Measurements from ENCODE around the gene C1QTNF8. TPM values are rescaled to one million over a fixed set of nuclear protein-coding genes. Genes with fewer than 3 reads are reported as not detected.
A peak's percentile ranks its signal among the peaks of the same experiment; 100 is the strongest.

C1QTNF8 gene
- total and polyA plus RNA-seq, 2 of the 13 experiments (the other 11 are each of a cell fraction or from before 2014, with no cell fraction given), result 0.09 TPM; not detected in 1

DNA sequence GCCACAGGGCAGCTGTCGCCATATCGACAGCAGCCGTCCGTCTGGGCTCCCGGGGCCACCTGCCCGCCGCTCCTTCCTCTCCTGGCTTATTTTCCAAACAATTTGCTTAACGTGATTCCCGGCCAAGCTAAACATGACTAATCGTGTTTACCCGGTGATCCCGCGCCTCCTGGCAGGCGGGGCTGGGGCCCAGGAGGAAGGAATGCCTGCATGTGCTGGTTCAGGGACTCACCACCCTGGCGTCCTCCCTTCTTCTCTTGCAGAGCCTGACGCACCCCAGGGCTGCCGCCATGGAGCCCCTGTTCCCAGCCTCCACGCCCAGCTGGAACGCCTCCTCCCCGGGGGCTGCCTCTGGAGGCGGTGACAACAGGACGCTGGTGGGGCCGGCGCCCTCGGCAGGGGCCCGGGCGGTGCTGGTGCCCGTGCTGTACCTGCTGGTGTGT lies 17.4 kb downstream of the C1QTNF8 start (continued):
- TF ChIP-seq, protein P1, sequence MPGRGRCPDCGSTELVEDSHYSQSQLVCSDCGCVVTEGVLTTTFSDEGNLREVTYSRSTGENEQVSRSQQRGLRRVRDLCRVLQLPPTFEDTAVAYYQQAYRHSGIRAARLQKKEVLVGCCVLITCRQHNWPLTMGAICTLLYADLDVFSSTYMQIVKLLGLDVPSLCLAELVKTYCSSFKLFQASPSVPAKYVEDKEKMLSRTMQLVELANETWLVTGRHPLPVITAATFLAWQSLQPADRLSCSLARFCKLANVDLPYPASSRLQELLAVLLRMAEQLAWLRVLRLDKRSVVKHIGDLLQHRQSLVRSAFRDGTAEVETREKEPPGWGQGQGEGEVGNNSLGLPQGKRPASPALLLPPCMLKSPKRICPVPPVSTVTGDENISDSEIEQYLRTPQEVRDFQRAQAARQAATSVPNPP (CRISPR knock-in tag; IDR thresholded peaks at IDR 0.05), result no peak
- TF ChIP-seq ZNF460 (CRISPR knock-in tag; IDR thresholded peaks at IDR 0.05; ENCODE audit: borderline replicate concordance) (peak; percentile 29; the same call in 1 of the 2 replicates), ZNF382 (CRISPR knock-in tag; IDR thresholded peaks at IDR 0.05; ENCODE audit: borderline replicate concordance) (no peak), ZNF234 (CRISPR knock-in tag; conservative IDR thresholded peaks at IDR 0.05) (no peak), NRL (CRISPR knock-in tag; IDR thresholded peaks at IDR 0.05; ENCODE audit: borderline replicate concordance) (peak; percentile 56; the same call in 1 of the 2 replicates), CEBPG (CRISPR knock-in tag; IDR thresholded peaks at IDR 0.05) (peak; percentile 56), ZNF264 (CRISPR knock-in tag; IDR thresholded peaks at IDR 0.05) (no peak), CEBPB (IDR thresholded peaks at IDR 0.05; ENCODE audit: borderline replicate concordance, low read depth, low read length) (no peak), ZNF337 (CRISPR knock-in tag; IDR thresholded peaks at IDR 0.05; ENCODE audit: borderline replicate concordance, low read depth) (0 out of 2 replicates have a peak, but pooled peaks have one; percentile 34), RAD21 (CRISPR knock-in tag; IDR thresholded peaks at IDR 0.05) (no peak), NBN (conservative IDR thresholded peaks at IDR 0.05) (no peak), TRIM24 (CRISPR knock-in tag; IDR thresholded peaks at IDR 0.05) (0 out of 2 replicates have a peak, but pooled peaks have one; percentile 22), IRF2 (CRISPR knock-in tag; IDR thresholded peaks at IDR 0.05) (peak; percentile 87)
- TF ChIP-seq, protein P2, sequence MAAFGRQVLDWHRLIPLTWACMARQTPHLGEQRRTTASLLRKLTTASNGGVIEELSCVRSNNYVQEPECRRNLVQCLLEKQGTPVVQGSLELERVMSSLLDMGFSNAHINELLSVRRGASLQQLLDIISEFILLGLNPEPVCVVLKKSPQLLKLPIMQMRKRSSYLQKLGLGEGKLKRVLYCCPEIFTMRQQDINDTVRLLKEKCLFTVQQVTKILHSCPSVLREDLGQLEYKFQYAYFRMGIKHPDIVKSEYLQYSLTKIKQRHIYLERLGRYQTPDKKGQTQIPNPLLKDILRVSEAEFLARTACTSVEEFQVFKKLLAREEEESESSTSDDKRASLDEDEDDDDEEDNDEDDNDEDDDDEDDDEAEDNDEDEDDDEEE (CRISPR knock-in tag; IDR thresholded peaks at IDR 0.05), result no peak
- TF ChIP-seq, protein P3, sequence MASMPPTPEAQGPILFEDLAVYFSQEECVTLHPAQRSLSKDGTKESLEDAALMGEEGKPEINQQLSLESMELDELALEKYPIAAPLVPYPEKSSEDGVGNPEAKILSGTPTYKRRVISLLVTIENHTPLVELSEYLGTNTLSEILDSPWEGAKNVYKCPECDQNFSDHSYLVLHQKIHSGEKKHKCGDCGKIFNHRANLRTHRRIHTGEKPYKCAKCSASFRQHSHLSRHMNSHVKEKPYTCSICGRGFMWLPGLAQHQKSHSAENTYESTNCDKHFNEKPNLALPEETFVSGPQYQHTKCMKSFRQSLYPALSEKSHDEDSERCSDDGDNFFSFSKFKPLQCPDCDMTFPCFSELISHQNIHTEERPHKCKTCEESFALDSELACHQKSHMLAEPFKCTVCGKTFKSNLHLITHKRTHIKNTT (CRISPR knock-in tag; IDR thresholded peaks at IDR 0.05), result no peak
- TF ChIP-seq, protein P4, sequence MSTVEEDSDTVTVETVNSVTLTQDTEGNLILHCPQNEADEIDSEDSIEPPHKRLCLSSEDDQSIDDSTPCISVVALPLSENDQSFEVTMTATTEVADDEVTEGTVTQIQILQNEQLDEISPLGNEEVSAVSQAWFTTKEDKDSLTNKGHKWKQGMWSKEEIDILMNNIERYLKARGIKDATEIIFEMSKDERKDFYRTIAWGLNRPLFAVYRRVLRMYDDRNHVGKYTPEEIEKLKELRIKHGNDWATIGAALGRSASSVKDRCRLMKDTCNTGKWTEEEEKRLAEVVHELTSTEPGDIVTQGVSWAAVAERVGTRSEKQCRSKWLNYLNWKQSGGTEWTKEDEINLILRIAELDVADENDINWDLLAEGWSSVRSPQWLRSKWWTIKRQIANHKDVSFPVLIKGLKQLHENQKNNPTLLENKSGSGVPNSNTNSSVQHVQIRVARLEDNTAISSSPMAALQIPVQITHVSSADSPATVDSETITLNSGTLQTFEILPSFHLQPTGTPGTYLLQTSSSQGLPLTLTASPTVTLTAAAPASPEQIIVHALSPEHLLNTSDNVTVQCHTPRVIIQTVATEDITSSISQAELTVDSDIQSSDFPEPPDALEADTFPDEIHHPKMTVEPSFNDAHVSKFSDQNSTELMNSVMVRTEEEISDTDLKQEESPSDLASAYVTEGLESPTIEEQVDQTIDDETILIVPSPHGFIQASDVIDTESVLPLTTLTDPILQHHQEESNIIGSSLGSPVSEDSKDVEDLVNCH (CRISPR knock-in tag; IDR thresholded peaks at IDR 0.05), result no peak
- TF ChIP-seq, protein P5, sequence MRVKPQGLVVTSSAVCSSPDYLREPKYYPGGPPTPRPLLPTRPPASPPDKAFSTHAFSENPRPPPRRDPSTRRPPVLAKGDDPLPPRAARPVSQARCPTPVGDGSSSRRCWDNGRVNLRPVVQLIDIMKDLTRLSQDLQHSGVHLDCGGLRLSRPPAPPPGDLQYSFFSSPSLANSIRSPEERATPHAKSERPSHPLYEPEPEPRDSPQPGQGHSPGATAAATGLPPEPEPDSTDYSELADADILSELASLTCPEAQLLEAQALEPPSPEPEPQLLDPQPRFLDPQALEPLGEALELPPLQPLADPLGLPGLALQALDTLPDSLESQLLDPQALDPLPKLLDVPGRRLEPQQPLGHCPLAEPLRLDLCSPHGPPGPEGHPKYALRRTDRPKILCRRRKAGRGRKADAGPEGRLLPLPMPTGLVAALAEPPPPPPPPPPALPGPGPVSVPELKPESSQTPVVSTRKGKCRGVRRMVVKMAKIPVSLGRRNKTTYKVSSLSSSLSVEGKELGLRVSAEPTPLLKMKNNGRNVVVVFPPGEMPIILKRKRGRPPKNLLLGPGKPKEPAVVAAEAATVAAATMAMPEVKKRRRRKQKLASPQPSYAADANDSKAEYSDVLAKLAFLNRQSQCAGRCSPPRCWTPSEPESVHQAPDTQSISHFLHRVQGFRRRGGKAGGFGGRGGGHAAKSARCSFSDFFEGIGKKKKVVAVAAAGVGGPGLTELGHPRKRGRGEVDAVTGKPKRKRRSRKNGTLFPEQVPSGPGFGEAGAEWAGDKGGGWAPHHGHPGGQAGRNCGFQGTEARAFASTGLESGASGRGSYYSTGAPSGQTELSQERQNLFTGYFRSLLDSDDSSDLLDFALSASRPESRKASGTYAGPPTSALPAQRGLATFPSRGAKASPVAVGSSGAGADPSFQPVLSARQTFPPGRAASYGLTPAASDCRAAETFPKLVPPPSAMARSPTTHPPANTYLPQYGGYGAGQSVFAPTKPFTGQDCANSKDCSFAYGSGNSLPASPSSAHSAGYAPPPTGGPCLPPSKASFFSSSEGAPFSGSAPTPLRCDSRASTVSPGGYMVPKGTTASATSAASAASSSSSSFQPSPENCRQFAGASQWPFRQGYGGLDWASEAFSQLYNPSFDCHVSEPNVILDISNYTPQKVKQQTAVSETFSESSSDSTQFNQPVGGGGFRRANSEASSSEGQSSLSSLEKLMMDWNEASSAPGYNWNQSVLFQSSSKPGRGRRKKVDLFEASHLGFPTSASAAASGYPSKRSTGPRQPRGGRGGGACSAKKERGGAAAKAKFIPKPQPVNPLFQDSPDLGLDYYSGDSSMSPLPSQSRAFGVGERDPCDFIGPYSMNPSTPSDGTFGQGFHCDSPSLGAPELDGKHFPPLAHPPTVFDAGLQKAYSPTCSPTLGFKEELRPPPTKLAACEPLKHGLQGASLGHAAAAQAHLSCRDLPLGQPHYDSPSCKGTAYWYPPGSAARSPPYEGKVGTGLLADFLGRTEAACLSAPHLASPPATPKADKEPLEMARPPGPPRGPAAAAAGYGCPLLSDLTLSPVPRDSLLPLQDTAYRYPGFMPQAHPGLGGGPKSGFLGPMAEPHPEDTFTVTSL (CRISPR knock-in tag; IDR thresholded peaks at IDR 0.05; ENCODE audit: borderline replicate concordance), result peak; percentile 80; the same call in 1 of the 2 replicates
- TF ChIP-seq, protein P6, sequence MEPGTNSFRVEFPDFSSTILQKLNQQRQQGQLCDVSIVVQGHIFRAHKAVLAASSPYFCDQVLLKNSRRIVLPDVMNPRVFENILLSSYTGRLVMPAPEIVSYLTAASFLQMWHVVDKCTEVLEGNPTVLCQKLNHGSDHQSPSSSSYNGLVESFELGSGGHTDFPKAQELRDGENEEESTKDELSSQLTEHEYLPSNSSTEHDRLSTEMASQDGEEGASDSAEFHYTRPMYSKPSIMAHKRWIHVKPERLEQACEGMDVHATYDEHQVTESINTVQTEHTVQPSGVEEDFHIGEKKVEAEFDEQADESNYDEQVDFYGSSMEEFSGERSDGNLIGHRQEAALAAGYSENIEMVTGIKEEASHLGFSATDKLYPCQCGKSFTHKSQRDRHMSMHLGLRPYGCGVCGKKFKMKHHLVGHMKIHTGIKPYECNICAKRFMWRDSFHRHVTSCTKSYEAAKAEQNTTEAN (CRISPR knock-in tag; conservative IDR thresholded peaks at IDR 0.05), result peak; percentile 95
